Ascending aorta (tissue), 2 donors: ENCODE results near the gene RELCH. TPM values are rescaled to one million over a fixed set of nuclear protein-coding genes. Genes with fewer than 3 reads are reported as not detected.

Source experiments
- DNase-seq, 2 donors: peaks; one replicate each; pipeline ENCODE4 v3.0.0-alpha.2; 2019; ENCODE audit warnings: low spot score in 2 of 2
- H3K27ac ChIP-seq, 2 donors: fragments of 200-600 bp; sonication (generic); one replicate each; pipeline ENCODE4 v1.5.1; 2016 to 2017; ENCODE audit warnings: mild to moderate bottlenecking in 1 of 2
- H3K27me3 ChIP-seq: fragments of 200-600 bp; sonication (generic); one replicate; pipeline ENCODE4 v1.5.1; 2017
- H3K36me3 ChIP-seq, 2 donors: fragments of 200-600 bp; sonication (generic); one replicate each; pipeline ENCODE4 v1.5.1; 2016
- H3K4me1 ChIP-seq, 2 donors: fragments of 200-600 bp; sonication (generic); one replicate each; pipeline ENCODE4 v1.5.1; 2016 to 2017; ENCODE audit warnings: mild to moderate bottlenecking in 1 of 2
- H3K4me3 ChIP-seq, 2 donors: fragments of 200-600 bp; sonication (generic); one replicate each; pipeline ENCODE4 v1.5.1; 2016 to 2017; ENCODE audit warnings: mild to moderate bottlenecking in 1 of 2
- H3K9me3 ChIP-seq, 2 donors: fragments of 200-600 bp; sonication (generic); one replicate each; pipeline ENCODE4 v1.5.1; 2016
- intact Hi-C: fragments of 100-400 bp; cut with DNase I; formaldehyde crosslinking; loops from one replicate; pipeline ENCODE4 v1.15.1; 2023
- total RNA-seq: library from RNA; depleted of rRNA; stranded (reverse); fragments of >200 nt; gene quantifications from one replicate; pipeline ENCODE4 v1.1.0, GENCODE V29; 2016
- TF ChIP-seq, protein P1 (sequence below), 3 experiments: fragments of 200-600 bp in 2 of 3; fragments of 450-650 bp in 1 of 3; sonication (generic) in 2 of 3; IDR thresholded peaks; one replicate each; pipeline ENCODE4 v1.5.1; 2016 to 2019; ENCODE audit warnings: antibody characterized with exemption in 3 of 3, mild to moderate bottlenecking in 1 of 3, moderate library complexity in 1 of 3

RELCH gene
- total RNA-seq, 1 donor from 2014 or later, result 26.4 TPM

- H3K4me3 ChIP-seq, result no peak overlapping the region
- H3K27me3 ChIP-seq, result no peaks in the 10 kb centered on the region
- intact Hi-C loops, result no loop called here
- H3K36me3 ChIP-seq, result no peaks in the 10 kb centered on the region
- TF ChIP-seq, protein P1, sequence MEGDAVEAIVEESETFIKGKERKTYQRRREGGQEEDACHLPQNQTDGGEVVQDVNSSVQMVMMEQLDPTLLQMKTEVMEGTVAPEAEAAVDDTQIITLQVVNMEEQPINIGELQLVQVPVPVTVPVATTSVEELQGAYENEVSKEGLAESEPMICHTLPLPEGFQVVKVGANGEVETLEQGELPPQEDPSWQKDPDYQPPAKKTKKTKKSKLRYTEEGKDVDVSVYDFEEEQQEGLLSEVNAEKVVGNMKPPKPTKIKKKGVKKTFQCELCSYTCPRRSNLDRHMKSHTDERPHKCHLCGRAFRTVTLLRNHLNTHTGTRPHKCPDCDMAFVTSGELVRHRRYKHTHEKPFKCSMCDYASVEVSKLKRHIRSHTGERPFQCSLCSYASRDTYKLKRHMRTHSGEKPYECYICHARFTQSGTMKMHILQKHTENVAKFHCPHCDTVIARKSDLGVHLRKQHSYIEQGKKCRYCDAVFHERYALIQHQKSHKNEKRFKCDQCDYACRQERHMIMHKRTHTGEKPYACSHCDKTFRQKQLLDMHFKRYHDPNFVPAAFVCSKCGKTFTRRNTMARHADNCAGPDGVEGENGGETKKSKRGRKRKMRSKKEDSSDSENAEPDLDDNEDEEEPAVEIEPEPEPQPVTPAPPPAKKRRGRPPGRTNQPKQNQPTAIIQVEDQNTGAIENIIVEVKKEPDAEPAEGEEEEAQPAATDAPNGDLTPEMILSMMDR (IDR thresholded peaks at IDR 0.05), result no peak
- no peak overlapping the region for H3K27ac ChIP-seq
- no peaks in the 10 kb centered on the region for H3K4me1 ChIP-seq
- H3K9me3 ChIP-seq, result no peaks in the 10 kb centered on the region
- no peak for DNase-seq
These were observed 18.8 kb downstream of the RELCH start for GRCh38 chr18:62205824-62206223.

GRCh38 chr18:62206593-62206992 is 19.5 kb downstream of the RELCH start:
- no peaks in the 10 kb centered on the region for H3K9me3 ChIP-seq
- no peaks in the 10 kb centered on the region for H3K4me1 ChIP-seq
- TF ChIP-seq, protein P1 (IDR thresholded peaks at IDR 0.05), result no peak
- H3K4me3 ChIP-seq, result no peak overlapping the region
- no peak overlapping the region for H3K27ac ChIP-seq
- no peak for DNase-seq
- intact Hi-C loops, result no loop called here
- peaks cover 0 to under 1% of the 10 kb centered on the region in 2 donors for H3K36me3 ChIP-seq
- H3K27me3 ChIP-seq, result no peaks in the 10 kb centered on the region

DNA sequence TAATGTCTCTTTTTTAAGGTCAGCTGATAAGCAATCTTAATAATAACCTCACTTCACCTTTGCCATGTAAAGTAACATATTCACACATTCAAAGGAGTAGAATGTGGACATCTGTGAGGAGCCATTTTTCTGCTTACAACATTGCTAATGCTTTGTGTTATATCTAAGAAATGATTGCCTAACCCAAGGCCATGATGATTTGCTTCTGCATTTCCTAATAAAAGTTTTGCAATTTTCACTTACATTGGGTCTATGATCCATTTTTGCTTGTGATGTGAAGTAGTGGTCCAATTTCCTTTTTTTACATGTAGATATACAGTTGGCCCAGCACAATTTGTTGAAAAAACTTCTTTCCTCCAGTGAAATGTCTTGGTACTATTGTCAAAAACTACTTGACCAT is 22.0 kb downstream of the RELCH start:
- H3K27me3 ChIP-seq, result no peaks in the 10 kb centered on the region
- TF ChIP-seq, protein P1 (IDR thresholded peaks at IDR 0.05), result no peak
- H3K4me1 ChIP-seq, result no peaks in the 10 kb centered on the region
- no peak overlapping the region for H3K4me3 ChIP-seq
- no peak overlapping the region for H3K27ac ChIP-seq
- no peak for DNase-seq
- intact Hi-C loops, result no loop called here
- peaks cover 5 to 15% of the 10 kb centered on the region in 2 donors for H3K36me3 ChIP-seq
- no peaks in the 10 kb centered on the region for H3K9me3 ChIP-seq

DNA sequence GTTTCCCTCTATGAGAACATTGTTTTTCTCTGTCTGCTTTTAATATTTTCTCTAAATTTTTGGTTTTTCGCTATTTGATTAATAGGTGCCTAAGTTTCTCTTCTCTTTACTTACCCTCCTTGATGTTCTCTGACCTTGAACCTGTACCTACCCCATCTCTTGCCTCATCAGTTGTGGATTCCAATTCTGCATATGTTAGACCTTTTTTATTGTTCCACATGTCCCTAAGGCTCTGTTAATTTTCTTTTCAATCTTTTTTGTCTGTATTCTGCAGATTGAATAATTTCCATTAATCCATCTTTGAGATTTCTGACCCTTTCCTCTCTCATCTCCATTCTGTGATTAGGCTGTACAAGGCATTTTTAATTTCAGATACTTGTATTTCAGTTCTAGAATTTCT is 23.1 kb downstream of the RELCH start:
- H3K4me3 ChIP-seq, result no peak overlapping the region
- H3K9me3 ChIP-seq, result no peaks in the 10 kb centered on the region
- H3K27me3 ChIP-seq, result no peaks in the 10 kb centered on the region
- no peaks in the 10 kb centered on the region for H3K4me1 ChIP-seq
- intact Hi-C loops, result no loop called here
- DNase-seq, result no peak
- TF ChIP-seq, protein P1 (IDR thresholded peaks at IDR 0.05), result no peak
- H3K36me3 ChIP-seq, result peaks cover 14 to 25% of the 10 kb centered on the region in 2 donors
- no peak overlapping the region for H3K27ac ChIP-seq

- Histone ChIP-seq H3K4me1 (no peaks in the 10 kb centered on the region), H3K9me3 (no peaks in the 10 kb centered on the region), H3K27ac (no peak overlapping the region), H3K4me3 (no peak overlapping the region), H3K36me3 (peaks cover 14 to 25% of the 10 kb centered on the region in 2 donors), H3K27me3 (no peaks in the 10 kb centered on the region)
- intact Hi-C loops, result no loop called here
- no peak for DNase-seq
- TF ChIP-seq, protein P1 (IDR thresholded peaks at IDR 0.05), result no peak
These were observed 24.3 kb downstream of the RELCH start for GRCh38 chr18:62211325-62211828.

DNA sequence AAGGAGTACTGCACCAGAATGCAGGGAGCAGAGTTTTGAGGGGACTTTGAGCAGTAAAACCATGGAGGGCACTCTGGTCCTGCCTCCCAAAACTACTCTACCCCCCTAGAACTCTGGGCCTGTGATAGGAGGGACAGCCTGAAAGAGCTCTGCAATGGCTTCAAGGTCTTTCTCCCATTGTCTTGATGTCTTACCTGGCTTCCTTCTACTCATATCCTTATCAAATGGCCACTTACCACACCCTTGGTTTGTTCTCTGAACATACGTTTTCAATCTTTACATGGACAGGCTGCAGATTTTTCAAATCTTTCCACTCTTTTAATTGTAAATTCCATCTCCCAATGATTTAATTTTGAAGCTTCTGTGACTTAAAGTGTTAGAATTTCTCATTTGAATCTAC is 27.7 kb downstream of the RELCH start:
- H3K4me1 ChIP-seq, result no peaks in the 10 kb centered on the region
- intact Hi-C loops, result no loop called here
- H3K9me3 ChIP-seq, result no peaks in the 10 kb centered on the region
- TF ChIP-seq, protein P1 (IDR thresholded peaks at IDR 0.05), result no peak
- no peak for DNase-seq
- H3K27me3 ChIP-seq, result no peaks in the 10 kb centered on the region
- H3K27ac ChIP-seq, result no peak overlapping the region
- H3K36me3 ChIP-seq, result peaks cover 14 to 25% of the 10 kb centered on the region in 2 donors
- H3K4me3 ChIP-seq, result no peak overlapping the region
